HG03045 (cell line): ENCODE data around the gene RCSD1.
A peak's percentile ranks its signal among the peaks of the same experiment; 100 is the strongest.
"Not testable (repeated sequence)": the region's sequence is repeated elsewhere in the genome, so short reads cannot be mapped to it uniquely, and the experiment has no call there.

Source experiments
- ATAC-seq: cut with Tn5 transposase; IDR thresholded peaks from one replicate; pipeline ENCODE4 v1.9.1; 2021; ENCODE audit warnings: mild to moderate bottlenecking, moderate library complexity; ENCODE audit not compliant: unreplicated experiment

Gene RCSD1, protein sequence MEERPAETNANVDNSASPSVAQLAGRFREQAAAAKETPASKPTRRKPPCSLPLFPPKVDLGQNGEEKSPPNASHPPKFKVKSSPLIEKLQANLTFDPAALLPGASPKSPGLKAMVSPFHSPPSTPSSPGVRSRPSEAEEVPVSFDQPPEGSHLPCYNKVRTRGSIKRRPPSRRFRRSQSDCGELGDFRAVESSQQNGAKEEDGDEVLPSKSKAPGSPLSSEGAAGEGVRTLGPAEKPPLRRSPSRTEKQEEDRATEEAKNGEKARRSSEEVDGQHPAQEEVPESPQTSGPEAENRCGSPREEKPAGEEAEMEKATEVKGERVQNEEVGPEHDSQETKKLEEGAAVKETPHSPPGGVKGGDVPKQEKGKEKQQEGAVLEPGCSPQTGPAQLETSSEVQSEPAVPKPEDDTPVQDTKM

DNA sequence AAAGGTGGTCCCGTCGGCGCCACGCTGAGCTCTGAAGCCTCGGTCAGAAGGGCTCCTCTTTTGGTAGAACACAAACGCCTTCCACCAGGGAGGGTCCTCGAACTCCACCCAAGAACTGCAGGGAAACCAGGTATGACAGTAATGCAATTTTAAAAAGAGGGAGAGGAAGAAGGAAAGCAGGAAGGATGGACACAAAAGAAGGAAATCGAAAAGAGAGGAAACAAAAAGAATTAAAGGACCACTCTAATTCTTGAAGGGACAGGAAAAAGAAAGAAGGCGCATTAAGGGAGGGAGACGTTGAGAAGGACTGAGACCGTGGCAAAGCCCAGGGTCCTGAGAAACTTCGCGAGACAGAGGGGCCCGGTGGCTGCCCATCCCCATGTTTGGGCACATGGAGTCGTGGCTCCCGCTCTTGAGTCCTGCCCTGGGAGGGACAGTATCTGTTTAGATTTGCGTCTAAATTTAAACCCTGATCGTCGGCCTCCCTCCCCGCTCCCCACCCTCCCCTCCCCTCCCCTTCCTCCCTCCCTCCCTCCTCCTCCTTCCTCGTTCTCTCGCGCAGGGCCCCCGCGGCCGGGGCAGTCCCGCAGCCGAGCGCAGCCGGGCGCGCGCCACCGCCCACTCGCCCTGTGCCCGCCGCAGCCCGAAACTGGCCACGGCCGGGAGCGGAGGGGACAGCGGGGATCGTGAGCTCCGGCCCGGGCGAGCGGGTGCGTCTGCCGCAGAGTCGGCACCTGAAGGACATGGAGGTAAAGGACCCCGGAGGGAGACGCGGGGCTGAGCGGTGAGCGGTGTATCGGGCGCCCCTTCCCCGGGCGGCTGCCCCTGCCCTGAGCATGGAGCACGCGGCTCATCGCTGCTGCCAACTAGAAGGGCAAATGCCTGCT, at the start of gene RCSD1:
TSS of gene RCSD1 (plus strand) at position 552 of the 887 bp plus-strand sequence. CDS start at position 744, 192 bp downstream.
- peak; percentile 30 for ATAC-seq

DNA sequence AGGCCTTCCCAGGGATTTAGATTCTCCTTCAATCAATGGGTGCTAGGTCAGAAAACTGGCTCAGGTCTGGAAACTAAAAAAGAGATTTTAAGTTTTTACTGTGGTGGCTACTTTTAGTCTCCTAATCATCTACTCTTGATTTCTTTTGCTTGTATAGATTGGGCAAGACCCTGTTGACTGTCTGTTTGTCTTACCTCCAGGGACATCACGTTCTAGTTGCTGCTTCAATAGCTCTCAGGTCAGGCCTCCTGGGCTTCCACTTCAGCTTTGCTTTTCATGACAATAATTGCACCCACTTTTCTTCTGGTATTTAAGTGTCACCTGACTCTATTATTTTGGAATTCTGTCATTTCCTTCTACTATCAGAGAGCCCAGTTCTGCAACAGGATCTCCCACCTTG, 48.0 kb upstream of the RCSD1 start:
- ATAC-seq: no peak

DNA sequence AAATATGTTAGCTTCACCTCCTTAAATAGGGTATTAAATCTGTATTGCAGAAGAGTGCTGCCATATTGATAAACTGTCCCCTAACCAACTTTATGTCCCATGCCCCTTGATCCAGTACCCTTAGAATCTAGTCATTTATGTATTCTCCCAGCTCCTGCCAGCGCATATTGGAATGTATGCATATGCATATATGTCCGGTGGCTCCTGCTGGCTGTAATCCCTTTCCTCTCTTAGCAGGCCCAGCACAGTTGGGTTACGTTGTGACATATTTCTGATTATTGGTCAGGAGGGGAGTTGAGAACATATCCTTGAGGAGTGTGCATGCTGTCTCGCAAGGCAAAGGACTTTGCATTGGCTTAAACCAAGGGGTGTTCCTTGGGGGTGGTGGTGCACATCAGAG, 47.3 kb upstream of the RCSD1 start:
- no peak for ATAC-seq

DNA sequence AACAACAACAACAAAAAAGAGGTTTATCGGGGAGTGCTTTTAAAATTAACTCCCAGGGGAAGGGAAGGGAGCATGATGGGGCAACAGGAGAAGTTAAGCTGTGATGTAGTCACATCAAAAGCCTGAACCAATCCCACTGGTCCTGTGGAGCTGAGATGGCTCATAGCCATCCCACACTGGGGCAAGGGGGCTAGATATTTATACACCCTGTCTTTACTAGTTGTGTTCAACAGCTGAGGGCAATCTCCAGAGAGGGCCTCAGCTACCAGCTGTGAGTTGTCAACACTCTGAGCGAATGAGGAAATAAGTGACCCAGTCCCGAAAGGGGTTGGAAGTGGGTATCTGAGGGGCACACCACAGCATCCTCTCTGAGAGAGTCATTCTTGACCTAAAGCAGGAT, 45.5 kb upstream of the RCSD1 start:
- no peak for ATAC-seq

DNA sequence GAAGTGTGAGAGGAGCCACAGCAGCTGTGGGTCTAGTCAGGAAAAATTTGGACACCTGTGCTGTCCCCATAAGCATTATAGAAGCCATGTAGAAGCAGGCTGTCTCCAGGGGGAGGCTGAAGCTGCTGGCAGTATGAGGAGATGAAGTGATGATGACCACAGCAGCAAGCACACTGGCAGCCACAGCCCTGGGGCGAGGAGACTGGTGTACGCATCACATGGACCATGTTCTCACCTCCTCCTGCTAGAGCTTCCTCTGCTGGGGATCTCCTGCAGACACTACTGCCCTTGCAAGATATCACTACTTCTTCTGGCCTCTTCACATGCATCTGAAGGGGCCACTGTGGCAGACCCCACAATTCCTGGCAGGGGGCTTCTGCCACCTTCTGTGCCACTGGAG, 42.7 kb upstream of the RCSD1 start:
- ATAC-seq: no peak

DNA sequence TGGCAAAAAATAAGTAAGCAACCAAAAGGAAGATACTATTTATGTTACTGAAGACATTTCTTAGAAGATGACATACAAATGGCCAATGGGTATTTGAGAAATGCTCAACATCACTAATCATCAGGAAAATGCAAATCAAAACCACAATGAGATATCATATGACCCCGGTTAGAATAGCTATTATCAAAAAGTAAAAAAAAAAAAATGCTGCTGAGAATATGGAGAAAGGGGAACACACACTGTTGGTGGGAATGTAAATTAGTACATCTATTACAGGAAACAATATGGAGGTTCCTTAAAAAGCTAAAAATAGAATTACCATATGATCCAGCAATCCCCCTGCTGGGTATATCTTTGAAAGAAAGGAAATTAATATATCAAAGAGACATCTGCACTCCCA, 42.2 kb upstream of the RCSD1 start:
- no peak for ATAC-seq

DNA sequence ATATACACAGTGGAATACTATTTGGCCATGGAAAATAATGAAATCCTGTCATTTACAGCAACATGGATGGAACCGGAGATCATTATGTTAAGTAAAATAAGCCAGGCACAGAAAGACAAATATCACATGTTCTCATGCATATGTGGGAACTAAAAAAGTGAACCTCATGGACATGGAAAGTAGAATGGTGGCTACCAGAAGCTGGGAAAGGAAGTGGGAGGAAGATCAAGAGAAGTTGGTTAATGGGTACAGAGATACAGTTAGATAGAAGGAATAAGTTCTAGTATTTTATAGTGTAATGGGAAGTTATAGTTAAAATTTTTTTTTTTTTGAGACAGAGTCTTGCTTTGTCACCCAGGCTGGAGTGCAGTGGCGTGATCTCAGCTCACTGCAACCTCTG, 41.7 kb upstream of the RCSD1 start:
- no peak for ATAC-seq

DNA sequence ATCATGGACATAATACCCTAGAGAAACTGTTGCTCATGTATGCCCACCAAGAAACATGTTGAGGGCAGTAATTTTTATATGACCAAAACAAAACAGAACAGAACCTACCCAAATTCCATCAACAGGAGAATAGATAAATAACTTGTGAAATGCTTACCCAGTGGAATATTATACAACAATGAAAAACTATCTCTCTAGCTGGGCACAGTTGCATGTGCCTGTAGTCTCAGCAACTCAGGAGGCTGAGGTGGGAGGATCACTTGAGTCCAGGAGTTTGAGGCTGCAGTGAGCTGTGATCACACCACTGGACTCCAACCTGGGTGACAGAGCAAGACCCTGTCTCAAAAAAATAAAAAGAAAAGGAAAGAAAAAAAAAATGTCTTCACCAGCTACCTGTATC, 37.6 kb upstream of the RCSD1 start:
- no peak for ATAC-seq

DNA sequence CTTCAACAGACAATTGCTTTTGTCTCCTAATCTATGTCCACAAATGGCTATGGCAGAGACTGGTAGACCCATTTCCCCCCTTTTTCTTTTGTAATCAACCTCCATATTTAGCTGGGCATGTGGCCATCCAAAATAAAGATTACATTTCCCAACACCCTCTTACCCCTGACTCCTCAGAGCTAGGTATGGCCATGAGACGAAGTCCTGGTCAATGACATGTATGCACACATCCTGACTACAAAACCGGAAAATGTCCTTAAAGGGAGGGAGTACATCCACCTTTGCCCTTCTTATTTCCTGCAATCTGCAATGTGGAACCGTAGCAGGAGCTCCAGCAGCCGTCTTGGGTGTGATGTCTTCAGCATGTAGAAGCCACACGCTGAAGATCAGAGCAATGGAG, 36.2 kb upstream of the RCSD1 start:
- ATAC-seq: no peak

DNA sequence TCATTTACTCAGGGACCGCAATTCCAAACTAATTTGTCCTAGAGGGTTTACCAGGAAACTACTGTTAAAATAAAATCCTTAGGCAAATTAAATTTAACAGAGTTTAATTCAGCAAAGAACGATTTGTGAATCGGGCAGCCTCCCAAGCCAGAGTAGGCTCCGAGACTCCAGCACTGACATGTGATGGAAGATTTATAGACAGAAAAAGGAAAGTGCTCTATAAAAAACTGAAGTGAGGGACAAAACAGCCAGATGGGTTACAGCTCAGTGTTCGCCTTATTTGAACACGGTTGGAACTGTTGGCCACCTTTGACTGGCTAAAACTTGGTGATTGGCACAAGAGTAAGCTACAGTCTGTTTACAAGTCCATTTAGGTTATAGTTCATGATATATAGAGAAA, 35.2 kb upstream of the RCSD1 start:
- no peak for ATAC-seq

DNA sequence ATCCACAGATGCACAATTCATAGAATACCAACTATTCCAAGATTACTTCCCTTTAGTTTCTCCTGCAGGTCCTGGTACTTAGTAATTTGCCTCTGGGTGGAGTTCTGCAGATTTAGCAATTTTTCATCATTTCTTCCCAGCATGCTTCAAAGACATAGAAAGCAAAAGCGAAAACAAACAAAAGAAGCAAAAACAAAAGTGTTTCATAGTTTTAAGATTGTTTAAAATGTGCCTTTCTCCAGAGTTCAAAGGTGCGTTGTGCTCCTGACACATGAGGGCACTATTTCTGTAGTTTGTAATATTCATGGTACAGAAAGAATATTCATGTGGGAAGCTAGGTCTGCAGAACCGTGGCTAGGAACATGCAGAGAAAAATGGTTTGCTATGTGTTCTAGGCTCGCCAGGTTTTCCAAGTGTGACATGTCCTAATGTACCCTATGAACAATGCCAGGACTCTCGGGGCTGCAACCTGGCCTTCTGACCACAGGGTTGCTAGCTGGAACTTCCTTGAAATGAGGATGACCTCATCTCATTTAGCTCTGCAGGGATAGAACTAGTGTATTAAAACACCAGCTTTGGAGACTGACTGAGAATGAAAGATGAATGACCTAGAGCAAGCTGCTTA, 30.0 kb upstream of the RCSD1 start:
- ATAC-seq: peak; percentile 57

DNA sequence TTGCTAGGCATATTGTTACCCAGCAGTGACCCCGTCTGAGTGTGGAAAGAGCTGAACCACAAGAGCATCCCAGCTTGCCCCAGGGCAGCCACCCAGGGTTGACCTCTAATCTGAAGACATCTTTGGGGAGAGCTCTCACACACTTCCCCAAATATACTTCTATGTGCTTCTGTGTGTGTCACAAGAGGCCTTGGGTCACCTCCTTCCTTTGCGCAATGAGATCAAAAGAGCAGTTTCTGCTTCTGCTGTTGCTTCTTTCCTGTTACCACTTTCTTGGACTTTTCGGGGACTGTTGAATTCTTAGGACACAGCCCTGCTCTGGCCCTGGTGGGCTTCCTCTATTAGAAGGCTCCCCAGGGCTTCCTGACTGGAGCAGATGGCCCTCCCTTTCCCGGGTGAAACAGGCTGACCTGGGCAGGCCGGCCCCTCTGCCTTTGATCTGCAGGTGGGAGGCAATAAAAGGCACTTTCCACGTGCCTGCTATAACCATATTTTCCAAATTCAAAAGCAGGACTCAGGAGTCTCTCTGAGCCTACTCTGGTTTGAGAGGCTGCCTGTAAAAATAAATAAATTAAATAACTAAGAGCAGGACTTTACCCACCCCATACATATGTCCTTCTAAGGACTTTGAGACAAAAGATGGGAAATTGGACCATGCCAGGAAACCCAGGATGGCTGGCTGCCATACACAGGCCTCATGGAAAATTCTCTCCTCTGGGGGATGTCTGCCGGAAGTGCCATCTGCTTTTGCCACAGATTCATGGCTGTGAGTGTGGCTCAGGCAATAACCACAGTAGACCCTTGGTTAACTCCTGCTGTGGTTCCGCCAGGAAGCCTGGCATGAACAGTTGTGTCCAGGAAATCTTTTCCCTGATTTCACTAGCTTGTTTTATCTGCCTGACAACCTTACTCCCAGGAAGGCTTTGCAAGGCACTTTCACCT, 28.3 kb upstream of the RCSD1 start:
- no peak for ATAC-seq

DNA sequence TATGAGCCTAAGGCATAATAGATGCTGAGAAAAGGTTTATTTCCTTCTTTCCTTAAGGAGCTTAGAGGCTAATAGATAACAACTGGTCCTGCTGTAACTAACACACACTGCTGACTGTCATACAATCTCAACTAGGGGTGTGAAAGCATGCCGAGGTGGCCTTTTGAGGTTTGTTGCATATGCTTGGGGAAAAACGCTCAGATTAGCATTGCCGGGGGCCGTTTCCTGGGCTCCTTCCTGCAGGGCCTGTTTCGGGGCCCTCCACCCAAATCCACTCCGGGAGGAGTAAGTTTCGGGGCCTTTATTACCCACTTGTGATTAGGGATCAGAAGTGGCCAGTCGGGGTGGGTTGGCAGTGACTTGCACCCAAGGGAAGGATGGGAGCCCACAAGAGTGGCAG, 27.2 kb upstream of the RCSD1 start:
- ATAC-seq: no peak

DNA sequence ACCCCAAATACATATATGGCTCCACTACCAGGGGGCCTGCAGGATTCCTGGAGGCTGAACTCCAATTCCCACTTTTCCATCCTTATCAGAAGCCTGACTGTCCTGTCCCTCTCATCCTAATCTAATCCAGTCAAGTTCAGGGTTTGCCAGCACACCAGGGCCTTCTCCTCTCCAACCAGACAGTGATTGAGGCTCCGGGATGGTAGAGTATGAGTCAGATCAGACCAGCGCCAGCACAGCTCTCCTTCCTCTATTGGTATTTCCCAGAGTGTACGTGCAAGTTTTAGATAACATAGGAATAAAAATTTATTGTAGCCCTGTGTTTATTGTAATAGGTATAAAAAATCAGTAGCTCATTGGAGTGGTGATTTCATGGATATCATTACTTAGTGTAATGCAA, 24.5 kb upstream of the RCSD1 start:
- no peak for ATAC-seq

DNA sequence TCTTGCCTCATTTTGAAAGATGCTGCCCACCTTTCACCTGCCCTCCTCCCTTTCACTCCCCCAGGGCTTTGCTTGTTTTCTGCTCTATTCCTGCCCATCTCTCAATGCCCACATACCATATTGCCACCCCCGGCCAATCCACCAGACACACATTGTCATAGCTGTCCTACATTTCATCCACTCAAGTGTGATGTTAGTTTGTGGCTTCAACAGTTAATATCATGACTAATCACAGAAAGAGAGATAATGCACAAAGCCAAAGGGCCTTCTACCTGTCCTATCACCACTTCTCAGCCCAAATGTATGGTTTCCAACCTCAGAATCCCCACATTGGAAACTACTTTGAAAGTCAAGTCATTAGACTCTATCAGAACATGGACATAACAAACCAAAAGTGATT, 18.0 kb upstream of the RCSD1 start:
- no peak for ATAC-seq

DNA sequence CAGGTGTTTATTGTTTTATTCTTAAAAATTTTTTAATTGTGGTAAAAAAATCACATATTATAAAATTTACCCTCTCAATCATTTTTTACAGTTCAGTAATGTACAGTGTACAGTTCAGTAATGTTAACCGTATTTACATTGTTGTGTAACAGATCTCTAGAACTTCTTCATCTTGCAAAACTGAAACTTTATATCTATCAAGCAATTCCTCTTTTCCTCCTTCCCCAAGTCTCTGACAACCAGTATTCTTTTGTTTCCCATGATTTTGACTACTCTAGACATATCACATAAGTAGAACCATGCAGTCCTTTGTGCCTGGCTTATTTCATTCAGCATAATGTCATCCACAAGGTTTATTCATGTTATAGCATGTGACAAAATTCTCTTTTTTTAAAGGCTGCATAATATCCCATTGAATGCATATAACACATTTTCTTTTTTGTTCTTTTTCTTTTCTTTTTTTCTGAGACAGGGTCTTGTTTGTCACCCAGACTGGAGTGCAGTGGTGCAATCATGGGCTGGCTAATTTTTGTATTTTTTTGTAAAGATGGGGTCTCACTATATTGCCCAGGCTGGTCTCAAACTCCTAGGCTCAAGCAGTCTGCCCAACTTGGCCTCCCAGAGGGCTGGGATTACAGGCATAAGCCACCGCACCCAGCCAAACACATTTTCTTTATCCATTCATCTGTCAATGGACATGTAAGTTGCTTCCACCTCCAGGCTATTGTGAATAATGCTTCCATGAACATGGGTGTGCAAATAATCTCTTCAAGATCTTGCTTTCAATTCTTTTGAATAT, 17.2 kb upstream of the RCSD1 start:
- ATAC-seq: no peak

DNA sequence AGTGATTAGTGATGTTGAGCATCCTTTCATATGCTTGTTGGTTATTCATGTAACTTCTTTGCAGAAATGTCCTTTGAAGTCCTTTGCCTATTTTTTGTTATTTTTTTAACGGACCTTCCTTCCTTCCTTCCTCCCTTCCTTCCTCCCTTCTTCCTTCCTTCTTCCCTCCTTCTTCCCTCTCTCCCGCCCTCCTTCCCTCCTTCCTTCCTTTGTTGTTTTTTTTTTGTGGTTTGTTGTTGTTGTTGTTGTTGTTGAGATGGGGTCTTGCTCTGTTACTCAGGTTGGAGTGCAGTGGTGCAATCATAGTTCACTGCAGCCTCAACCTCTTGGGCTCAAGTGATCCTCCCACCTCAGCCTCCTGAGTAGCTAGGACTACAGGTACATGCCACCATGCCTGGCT, 16.0 kb upstream of the RCSD1 start:
- ATAC-seq: not testable (repeated sequence)

DNA sequence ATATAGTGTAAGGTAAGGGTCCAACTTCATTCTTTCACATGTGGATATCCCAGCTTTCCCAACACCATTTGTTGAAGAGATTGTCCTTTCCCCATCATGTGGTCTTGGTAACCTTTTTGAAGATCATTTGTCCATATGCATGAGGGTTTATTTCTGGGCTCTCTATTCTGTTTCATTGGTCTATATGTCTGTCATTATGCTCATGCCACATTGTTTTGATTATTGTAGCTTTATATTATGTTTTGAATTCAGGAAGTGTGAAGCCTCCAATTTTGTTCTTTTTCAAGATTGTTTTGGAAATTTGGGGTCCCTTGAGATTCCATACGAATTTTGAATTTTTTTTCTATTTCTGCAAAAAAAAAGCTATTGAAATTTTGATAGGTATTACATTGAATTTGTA, 15.2 kb upstream of the RCSD1 start:
- no peak for ATAC-seq

DNA sequence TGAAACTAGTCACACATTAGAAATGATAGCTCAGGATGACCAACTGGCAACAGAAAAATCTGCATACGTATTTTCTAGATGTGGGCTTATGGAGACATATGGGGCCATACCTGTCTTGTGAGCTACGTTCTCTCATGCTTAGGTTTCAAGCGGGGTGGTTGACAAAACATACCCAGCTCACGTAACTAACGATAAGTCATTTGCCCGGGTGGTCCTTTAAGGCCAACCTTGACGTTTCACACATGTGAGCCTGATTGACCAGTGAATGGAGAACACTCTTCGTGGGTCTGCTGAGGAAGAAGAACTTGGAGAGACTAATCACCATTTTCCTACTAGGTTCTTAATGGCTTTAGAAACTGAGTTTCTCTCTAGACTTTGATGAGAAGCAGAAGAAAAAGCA, 13.5 kb upstream of the RCSD1 start:
- no peak for ATAC-seq
